HEK293 (cell line): ENCODE data around the gene CKMT2.

ENCODE experiments used
- CTCF ChIA-PET: fragments of 350-600 bp; formaldehyde crosslinking; extraction: SDS; loops from one replicate; lab custom pipeline; 2021; ENCODE audit warnings: antibody characterized with exemption; lab: Yijun Ruan, JAX
- POLR2A ChIA-PET: fragments of 300-600 bp; formaldehyde crosslinking; extraction: SDS; loops from one replicate; lab custom pipeline; 2020; ENCODE audit warnings: antibody characterized with exemption, inconsistent platforms; lab: Yijun Ruan, JAX
- H3K27ac ChIP-seq: fragments of 200-500 bp; sonication (Bioruptor generic); 2 replicates; pipeline ENCODE4 v1.5.1; 2014; ENCODE audit warnings: low read depth, low read length, control low read depth, inconsistent platforms; ENCODE audit errors: extremely low read depth
- H3K36me3 ChIP-seq, 2 experiments: fragments of 200-500 bp in 1 of 2; sonication (Bioruptor generic) in 1 of 2; 1 replicate in 1 of 2; 2 replicates in 1 of 2; pipeline ENCODE4 v1.5.1; 2014 to 2017; ENCODE audit warnings: inconsistent platforms in 2 of 2, low read length in 2 of 2; ENCODE audit not compliant: control insufficient read depth in 2 of 2, insufficient read depth in 1 of 2
- H3K4me1 ChIP-seq: fragments of 200-500 bp; sonication (Bioruptor generic); 2 replicates; pipeline ENCODE4 v1.5.1; 2014; ENCODE audit warnings: mild to moderate bottlenecking, low read length, inconsistent platforms; ENCODE audit not compliant: control insufficient read depth, insufficient read depth
- H3K4me3 ChIP-seq: 2 replicates; pipeline ENCODE4 v1.5.1; 2011; ENCODE audit warnings: low read depth, mild to moderate bottlenecking, control low read depth, low read length, moderate library complexity
- H3K9me3 ChIP-seq: fragments of 200-500 bp; sonication (Bioruptor generic); 2 replicates; pipeline ENCODE4 v1.5.1; 2014; ENCODE audit warnings: low read depth, low read length, inconsistent platforms; ENCODE audit not compliant: control insufficient read depth, insufficient read depth
- KLF9 ChIP-seq: fragments of 450-650 bp; formaldehyde crosslinking; IDR thresholded peaks from 2 replicates; pipeline ENCODE4 v1.5.1; 2016; ENCODE audit warnings: missing biosample characterization, missing genetic modification characterization, low read depth
- MZF1 ChIP-seq: fragments of 450-650 bp; formaldehyde crosslinking; IDR thresholded peaks from 2 replicates; pipeline ENCODE4 v1.5.1; 2017; ENCODE audit warnings: missing biosample characterization, missing genetic modification characterization, borderline replicate concordance
- SCRT1 ChIP-seq: fragments of 450-650 bp; formaldehyde crosslinking; IDR thresholded peaks from 2 replicates; pipeline ENCODE4 v1.5.1; 2016; ENCODE audit warnings: missing biosample characterization, missing genetic modification characterization, borderline replicate concordance
- SP7 ChIP-seq: fragments of 450-650 bp; formaldehyde crosslinking; IDR thresholded peaks from 2 replicates; pipeline ENCODE4 v1.5.1; 2016; ENCODE audit warnings: missing biosample characterization, missing genetic modification characterization
- ZBTB1 ChIP-seq: fragments of 450-650 bp; formaldehyde crosslinking; IDR thresholded peaks from 2 replicates; pipeline ENCODE4 v1.5.1; 2016; ENCODE audit warnings: missing biosample characterization, missing genetic modification characterization
- ZNF10 ChIP-seq: fragments of 450-650 bp; formaldehyde crosslinking; IDR thresholded peaks from 2 replicates; pipeline ENCODE4 v1.5.1; 2017; ENCODE audit warnings: missing biosample characterization, missing genetic modification characterization
- ZNF121 ChIP-seq: fragments of 450-650 bp; formaldehyde crosslinking; IDR thresholded peaks from 2 replicates; pipeline ENCODE4 v1.5.1; 2016; ENCODE audit warnings: missing biosample characterization, missing genetic modification characterization
- ZNF146 ChIP-seq: fragments of 450-650 bp; formaldehyde crosslinking; IDR thresholded peaks from 2 replicates; pipeline ENCODE4 v1.5.1; 2016; ENCODE audit warnings: missing biosample characterization, missing genetic modification characterization
- ZNF155 ChIP-seq: fragments of 450-650 bp; formaldehyde crosslinking; IDR thresholded peaks from 2 replicates; pipeline ENCODE4 v1.5.1; 2016; ENCODE audit warnings: missing biosample characterization, missing genetic modification characterization
- ZNF211 ChIP-seq: fragments of 450-650 bp; formaldehyde crosslinking; IDR thresholded peaks from 2 replicates; pipeline ENCODE4 v1.5.1; 2016; ENCODE audit warnings: low read depth, missing biosample characterization, missing genetic modification characterization
- ZNF214 ChIP-seq: fragments of 450-650 bp; formaldehyde crosslinking; IDR thresholded peaks from 2 replicates; pipeline ENCODE4 v1.5.1; 2017; ENCODE audit warnings: missing biosample characterization, mild to moderate bottlenecking, missing genetic modification characterization, borderline replicate concordance
- ZNF350 ChIP-seq: fragments of 450-650 bp; formaldehyde crosslinking; IDR thresholded peaks from 2 replicates; pipeline ENCODE4 v1.5.0; 2017; ENCODE audit warnings: missing biosample characterization, mild to moderate bottlenecking, missing genetic modification characterization
- ZNF423 ChIP-seq: fragments of 450-650 bp; formaldehyde crosslinking; IDR thresholded peaks from 2 replicates; pipeline ENCODE4 v1.5.1; 2016; ENCODE audit warnings: missing biosample characterization, missing genetic modification characterization
- ZNF433 ChIP-seq: fragments of 450-650 bp; formaldehyde crosslinking; IDR thresholded peaks from 2 replicates; pipeline ENCODE4 v1.5.1; 2016; ENCODE audit warnings: missing biosample characterization, missing genetic modification characterization, low read depth
- ZNF501 ChIP-seq: fragments of 450-650 bp; formaldehyde crosslinking; IDR thresholded peaks from 2 replicates; pipeline ENCODE4 v1.5.1; 2016; ENCODE audit warnings: missing biosample characterization, missing genetic modification characterization
- ZNF544 ChIP-seq: fragments of 450-650 bp; formaldehyde crosslinking; IDR thresholded peaks from 2 replicates; pipeline ENCODE4 v1.5.0; 2017; ENCODE audit warnings: missing biosample characterization, missing genetic modification characterization
- ZNF624 ChIP-seq: fragments of 450-650 bp; formaldehyde crosslinking; IDR thresholded peaks from 2 replicates; pipeline ENCODE4 v1.5.1; 2017; ENCODE audit warnings: missing biosample characterization, missing genetic modification characterization
- ZNF654 ChIP-seq: fragments of 450-650 bp; formaldehyde crosslinking; IDR thresholded peaks from 2 replicates; pipeline ENCODE4 v1.5.1; 2016; ENCODE audit warnings: low read depth, missing biosample characterization, missing genetic modification characterization
- ZNF76 ChIP-seq: fragments of 450-650 bp; formaldehyde crosslinking; IDR thresholded peaks from 2 replicates; pipeline ENCODE4; 2016; ENCODE audit warnings: low read depth, missing biosample characterization, missing genetic modification characterization, borderline replicate concordance
- ZNF843 ChIP-seq: fragments of 450-650 bp; formaldehyde crosslinking; IDR thresholded peaks from 2 replicates; pipeline ENCODE4 v1.5.1; 2016; ENCODE audit warnings: missing biosample characterization, missing genetic modification characterization
- TF ChIP-seq, protein P1 (sequence below): fragments of 450-650 bp; formaldehyde crosslinking; IDR thresholded peaks from 2 replicates; pipeline ENCODE4 v1.5.1; 2016; ENCODE audit warnings: missing biosample characterization, missing genetic modification characterization
- TF ChIP-seq, protein P2 (sequence below): fragments of 450-650 bp; IDR thresholded peaks from 2 replicates; pipeline ENCODE4 v1.5.1; 2018; ENCODE audit warnings: missing biosample characterization, missing genetic modification characterization
- TF ChIP-seq, protein P3 (sequence below): fragments of 450-650 bp; formaldehyde crosslinking; IDR thresholded peaks from 2 replicates; pipeline ENCODE4 v1.5.1; 2016; ENCODE audit warnings: missing biosample characterization, missing genetic modification characterization
- TF ChIP-seq, protein P4 (sequence below): fragments of 450-650 bp; formaldehyde crosslinking; IDR thresholded peaks from 2 replicates; pipeline ENCODE4 v1.5.1; 2016; ENCODE audit warnings: missing biosample characterization, missing genetic modification characterization
- TF ChIP-seq, protein P5 (sequence below): fragments of 450-650 bp; IDR thresholded peaks from 2 replicates; pipeline ENCODE4 v1.5.1; 2018; ENCODE audit warnings: missing biosample characterization, mild to moderate bottlenecking, missing genetic modification characterization
- TF ChIP-seq, protein P6 (sequence below): fragments of 450-650 bp; formaldehyde crosslinking; IDR thresholded peaks from 2 replicates; pipeline ENCODE4 v1.5.1; 2016; ENCODE audit warnings: missing biosample characterization, missing genetic modification characterization, borderline replicate concordance

CKMT2 gene

DNA sequence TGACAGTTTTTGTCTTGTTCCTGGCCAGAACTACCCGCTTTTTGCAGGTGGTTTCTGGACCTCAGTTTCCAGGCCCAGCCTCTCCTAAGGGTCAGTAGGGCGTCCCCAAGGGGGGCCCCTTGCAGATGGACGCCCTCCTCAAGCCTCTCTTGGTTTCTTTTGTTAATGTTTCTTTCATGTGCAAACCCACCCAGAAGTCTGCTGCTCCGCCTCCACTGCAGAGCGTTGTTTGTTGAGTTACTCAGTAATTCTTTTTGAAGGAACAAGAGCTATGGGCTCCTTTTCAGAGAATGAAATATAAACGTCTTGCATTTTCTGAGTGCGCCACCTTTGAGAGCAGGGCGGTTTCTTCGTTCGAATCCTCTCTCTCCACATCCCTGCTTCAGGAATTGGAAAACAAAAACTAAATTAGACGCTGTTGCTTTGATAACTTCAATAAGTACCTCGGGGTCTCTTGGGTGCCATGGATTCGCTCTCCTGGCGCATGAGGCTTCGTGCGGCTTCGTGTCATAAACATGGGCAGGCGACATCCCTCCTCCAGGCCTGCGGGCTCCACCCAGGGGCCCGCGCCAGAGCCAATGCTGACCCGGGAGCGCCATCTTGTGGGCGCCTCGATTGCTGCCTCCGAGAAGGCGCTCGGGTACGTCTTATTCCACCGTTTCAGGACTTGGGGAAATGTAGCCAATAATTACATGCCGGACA is 38.3 kb upstream of the CKMT2 start (continued):
- TF ChIP-seq ZNF544 (tag by site-specific recombination) (no peak), ZNF843 (tag by site-specific recombination) (no peak), ZNF654 (tag by site-specific recombination) (peak; percentile 97), ZNF423 (tag by site-specific recombination) (no peak), ZNF501 (tag by site-specific recombination) (no peak), SP7 (tag by site-specific recombination) (peak; percentile 70), ZNF10 (tag by site-specific recombination) (0 out of 2 replicates have a peak, but pooled peaks have one; percentile 30), ZBTB1 (tag by site-specific recombination) (no peak)
- TF ChIP-seq, protein P1, sequence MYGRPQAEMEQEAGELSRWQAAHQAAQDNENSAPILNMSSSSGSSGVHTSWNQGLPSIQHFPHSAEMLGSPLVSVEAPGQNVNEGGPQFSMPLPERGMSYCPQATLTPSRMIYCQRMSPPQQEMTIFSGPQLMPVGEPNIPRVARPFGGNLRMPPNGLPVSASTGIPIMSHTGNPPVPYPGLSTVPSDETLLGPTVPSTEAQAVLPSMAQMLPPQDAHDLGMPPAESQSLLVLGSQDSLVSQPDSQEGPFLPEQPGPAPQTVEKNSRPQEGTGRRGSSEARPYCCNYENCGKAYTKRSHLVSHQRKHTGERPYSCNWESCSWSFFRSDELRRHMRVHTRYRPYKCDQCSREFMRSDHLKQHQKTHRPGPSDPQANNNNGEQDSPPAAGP: 0 out of 2 replicates have a peak, but pooled peaks have one; percentile 20
- TF ChIP-seq, protein P2, sequence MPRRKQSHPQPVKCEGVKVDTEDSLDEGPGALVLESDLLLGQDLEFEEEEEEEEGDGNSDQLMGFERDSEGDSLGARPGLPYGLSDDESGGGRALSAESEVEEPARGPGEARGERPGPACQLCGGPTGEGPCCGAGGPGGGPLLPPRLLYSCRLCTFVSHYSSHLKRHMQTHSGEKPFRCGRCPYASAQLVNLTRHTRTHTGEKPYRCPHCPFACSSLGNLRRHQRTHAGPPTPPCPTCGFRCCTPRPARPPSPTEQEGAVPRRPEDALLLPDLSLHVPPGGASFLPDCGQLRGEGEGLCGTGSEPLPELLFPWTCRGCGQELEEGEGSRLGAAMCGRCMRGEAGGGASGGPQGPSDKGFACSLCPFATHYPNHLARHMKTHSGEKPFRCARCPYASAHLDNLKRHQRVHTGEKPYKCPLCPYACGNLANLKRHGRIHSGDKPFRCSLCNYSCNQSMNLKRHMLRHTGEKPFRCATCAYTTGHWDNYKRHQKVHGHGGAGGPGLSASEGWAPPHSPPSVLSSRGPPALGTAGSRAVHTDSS: no peak
- TF ChIP-seq, protein P3, sequence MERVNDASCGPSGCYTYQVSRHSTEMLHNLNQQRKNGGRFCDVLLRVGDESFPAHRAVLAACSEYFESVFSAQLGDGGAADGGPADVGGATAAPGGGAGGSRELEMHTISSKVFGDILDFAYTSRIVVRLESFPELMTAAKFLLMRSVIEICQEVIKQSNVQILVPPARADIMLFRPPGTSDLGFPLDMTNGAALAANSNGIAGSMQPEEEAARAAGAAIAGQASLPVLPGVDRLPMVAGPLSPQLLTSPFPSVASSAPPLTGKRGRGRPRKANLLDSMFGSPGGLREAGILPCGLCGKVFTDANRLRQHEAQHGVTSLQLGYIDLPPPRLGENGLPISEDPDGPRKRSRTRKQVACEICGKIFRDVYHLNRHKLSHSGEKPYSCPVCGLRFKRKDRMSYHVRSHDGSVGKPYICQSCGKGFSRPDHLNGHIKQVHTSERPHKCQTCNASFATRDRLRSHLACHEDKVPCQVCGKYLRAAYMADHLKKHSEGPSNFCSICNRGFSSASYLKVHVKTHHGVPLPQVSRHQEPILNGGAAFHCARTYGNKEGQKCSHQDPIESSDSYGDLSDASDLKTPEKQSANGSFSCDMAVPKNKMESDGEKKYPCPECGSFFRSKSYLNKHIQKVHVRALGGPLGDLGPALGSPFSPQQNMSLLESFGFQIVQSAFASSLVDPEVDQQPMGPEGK (tag by site-specific recombination): peak; percentile 24; the same call in 1 of the 2 replicates

DNA sequence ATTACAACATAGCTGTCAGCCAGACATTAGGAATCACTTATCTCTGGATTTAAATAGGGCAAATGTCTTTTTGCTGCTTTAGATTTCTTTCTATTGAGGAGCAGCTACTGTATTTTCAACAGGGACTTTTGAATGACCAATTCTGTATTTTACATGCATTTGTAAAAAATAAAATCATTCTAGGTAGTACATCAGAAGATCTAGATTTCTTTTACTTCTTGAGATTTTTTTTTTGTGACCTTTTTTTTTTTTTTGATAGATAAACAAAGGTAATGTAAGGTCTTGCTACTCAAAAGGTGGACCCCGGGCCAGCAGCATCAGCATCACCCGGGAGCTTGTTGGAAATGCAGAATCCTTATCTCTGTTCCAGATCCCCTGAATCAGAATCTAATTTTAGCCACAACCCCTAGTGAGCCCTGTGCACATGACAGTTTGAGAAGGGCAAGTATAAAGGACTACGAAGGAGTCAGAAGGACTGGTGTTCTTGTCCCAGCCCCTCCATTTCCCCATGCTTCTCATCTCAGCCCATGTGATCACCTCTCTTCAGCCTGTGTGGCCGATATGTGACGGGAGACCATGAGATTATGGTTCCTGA is 37.7 kb upstream of the CKMT2 start:
- POLR2A ChIA-PET: no interaction called here

More for the DNA sequence above, 37.7 kb upstream of the CKMT2 start:
- no peaks in the 10 kb centered on the region for H3K9me3 ChIP-seq
- TF ChIP-seq, protein P4, sequence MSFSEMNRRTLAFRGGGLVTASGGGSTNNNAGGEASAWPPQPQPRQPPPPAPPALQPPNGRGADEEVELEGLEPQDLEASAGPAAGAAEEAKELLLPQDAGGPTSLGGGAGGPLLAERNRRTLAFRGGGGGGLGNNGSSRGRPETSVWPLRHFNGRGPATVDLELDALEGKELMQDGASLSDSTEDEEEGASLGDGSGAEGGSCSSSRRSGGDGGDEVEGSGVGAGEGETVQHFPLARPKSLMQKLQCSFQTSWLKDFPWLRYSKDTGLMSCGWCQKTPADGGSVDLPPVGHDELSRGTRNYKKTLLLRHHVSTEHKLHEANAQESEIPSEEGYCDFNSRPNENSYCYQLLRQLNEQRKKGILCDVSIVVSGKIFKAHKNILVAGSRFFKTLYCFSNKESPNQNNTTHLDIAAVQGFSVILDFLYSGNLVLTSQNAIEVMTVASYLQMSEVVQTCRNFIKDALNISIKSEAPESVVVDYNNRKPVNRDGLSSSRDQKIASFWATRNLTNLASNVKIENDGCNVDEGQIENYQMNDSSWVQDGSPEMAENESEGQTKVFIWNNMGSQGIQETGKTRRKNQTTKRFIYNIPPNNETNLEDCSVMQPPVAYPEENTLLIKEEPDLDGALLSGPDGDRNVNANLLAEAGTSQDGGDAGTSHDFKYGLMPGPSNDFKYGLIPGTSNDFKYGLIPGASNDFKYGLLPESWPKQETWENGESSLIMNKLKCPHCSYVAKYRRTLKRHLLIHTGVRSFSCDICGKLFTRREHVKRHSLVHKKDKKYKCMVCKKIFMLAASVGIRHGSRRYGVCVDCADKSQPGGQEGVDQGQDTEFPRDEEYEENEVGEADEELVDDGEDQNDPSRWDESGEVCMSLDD: no peak
- no peak for TF ChIP-seq ZNF211
- no peak for TF ChIP-seq ZNF433 (tag by site-specific recombination)
- TF ChIP-seq ZNF76 (tag by site-specific recombination): no peak
- TF ChIP-seq, protein P5, sequence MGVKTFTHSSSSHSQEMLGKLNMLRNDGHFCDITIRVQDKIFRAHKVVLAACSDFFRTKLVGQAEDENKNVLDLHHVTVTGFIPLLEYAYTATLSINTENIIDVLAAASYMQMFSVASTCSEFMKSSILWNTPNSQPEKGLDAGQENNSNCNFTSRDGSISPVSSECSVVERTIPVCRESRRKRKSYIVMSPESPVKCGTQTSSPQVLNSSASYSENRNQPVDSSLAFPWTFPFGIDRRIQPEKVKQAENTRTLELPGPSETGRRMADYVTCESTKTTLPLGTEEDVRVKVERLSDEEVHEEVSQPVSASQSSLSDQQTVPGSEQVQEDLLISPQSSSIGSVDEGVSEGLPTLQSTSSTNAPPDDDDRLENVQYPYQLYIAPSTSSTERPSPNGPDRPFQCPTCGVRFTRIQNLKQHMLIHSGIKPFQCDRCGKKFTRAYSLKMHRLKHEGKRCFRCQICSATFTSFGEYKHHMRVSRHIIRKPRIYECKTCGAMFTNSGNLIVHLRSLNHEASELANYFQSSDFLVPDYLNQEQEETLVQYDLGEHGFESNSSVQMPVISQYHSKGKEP: no peak
- no peak for TF ChIP-seq ZNF146 (tag by site-specific recombination)
- TF ChIP-seq SCRT1 (tag by site-specific recombination): no peak
- no peak for TF ChIP-seq ZNF624
- TF ChIP-seq KLF9 (tag by site-specific recombination): no peak
- TF ChIP-seq ZNF350 (tag by site-specific recombination): no peak
- TF ChIP-seq MZF1: no peak
- TF ChIP-seq ZNF155 (tag by site-specific recombination): no peak
- no peak for TF ChIP-seq ZNF121 (tag by site-specific recombination)
- TF ChIP-seq ZNF214 (tag by site-specific recombination): no peak
- TF ChIP-seq, protein P6, sequence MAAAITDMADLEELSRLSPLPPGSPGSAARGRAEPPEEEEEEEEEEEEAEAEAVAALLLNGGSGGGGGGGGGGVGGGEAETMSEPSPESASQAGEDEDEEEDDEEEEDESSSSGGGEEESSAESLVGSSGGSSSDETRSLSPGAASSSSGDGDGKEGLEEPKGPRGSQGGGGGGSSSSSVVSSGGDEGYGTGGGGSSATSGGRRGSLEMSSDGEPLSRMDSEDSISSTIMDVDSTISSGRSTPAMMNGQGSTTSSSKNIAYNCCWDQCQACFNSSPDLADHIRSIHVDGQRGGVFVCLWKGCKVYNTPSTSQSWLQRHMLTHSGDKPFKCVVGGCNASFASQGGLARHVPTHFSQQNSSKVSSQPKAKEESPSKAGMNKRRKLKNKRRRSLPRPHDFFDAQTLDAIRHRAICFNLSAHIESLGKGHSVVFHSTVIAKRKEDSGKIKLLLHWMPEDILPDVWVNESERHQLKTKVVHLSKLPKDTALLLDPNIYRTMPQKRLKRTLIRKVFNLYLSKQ (tag by site-specific recombination): no peak
- TF ChIP-seq, all 188 proteins: peak for 0
- H3K4me1 ChIP-seq: no peaks in the 10 kb centered on the region
- CTCF ChIA-PET: interaction anchor here (0.5 to 3.4 kb wide), 38 partner anchors 9 to 1319 kb away, joined by 3 to 34 read pairs (median 4); no protein-coding TSS in a partner anchor
- H3K27ac ChIP-seq: no peak overlapping the region
- no peak overlapping the region for H3K4me3 ChIP-seq
- H3K36me3 ChIP-seq: no peaks in the 10 kb centered on the region
